ENCODE measurements around the gene SLC6A19.

The SLC6A19 gene

GRCh38 chr5:1251678-1252580 is 50.5 kb downstream of the SLC6A19 start:
- no peak overlapping the region for H3K4me3 ChIP-seq (ENCODE audit: low read depth, low read length)
- TF ChIP-seq CTCF (IDR thresholded peaks at IDR 0.05; ENCODE audit: low read depth, low read length) = no peak
- no peak for DNase-seq
- no peaks in the 10 kb centered on the region for H3K9me3 ChIP-seq
- H3K4me1 ChIP-seq = no peaks in the 10 kb centered on the region
- H3K36me3 ChIP-seq = no peaks in the 10 kb centered on the region
- peaks cover 24% of the 10 kb centered on the region for H3K27me3 ChIP-seq

GRCh38 chr5:1252681-1253080 is 51.3 kb downstream of the SLC6A19 start:
- H3K9me3 ChIP-seq = no peaks in the 10 kb centered on the region
- peaks cover 17% of the 10 kb centered on the region for H3K27me3 ChIP-seq
- no peak overlapping the region for H3K4me3 ChIP-seq (ENCODE audit: low read depth, low read length)
- no peaks in the 10 kb centered on the region for H3K4me1 ChIP-seq
- no peaks in the 10 kb centered on the region for H3K36me3 ChIP-seq
- DNase-seq = no peak
- TF ChIP-seq CTCF (IDR thresholded peaks at IDR 0.05; ENCODE audit: low read depth, low read length) = no peak

GRCh38 chr5:1253456-1254105 is 52.2 kb downstream of the SLC6A19 start:
- DNase-seq = no peak
- no peaks in the 10 kb centered on the region for H3K4me1 ChIP-seq
- TF ChIP-seq CTCF (IDR thresholded peaks at IDR 0.05; ENCODE audit: low read depth, low read length) = no peak
- H3K27me3 ChIP-seq = peaks cover 10% of the 10 kb centered on the region
- no peak overlapping the region for H3K4me3 ChIP-seq (ENCODE audit: low read depth, low read length)
- H3K9me3 ChIP-seq = no peaks in the 10 kb centered on the region
- H3K36me3 ChIP-seq = no peaks in the 10 kb centered on the region

- TF ChIP-seq CTCF (IDR thresholded peaks at IDR 0.05; ENCODE audit: low read depth, low read length) = no peak
- Histone ChIP-seq H3K4me3 (ENCODE audit: low read depth, low read length) (no peak overlapping the region), H3K9me3 (no peaks in the 10 kb centered on the region), H3K36me3 (no peaks in the 10 kb centered on the region), H3K27me3 (0 out of 2 replicates have a peak, but pooled peaks cover 7% of the 10 kb centered on the region), H3K4me1 (no peaks in the 10 kb centered on the region)
- no peak for DNase-seq
These were observed 52.8 kb downstream of the SLC6A19 start for GRCh38 chr5:1254196-1254595.

- Histone ChIP-seq H3K4me3 (ENCODE audit: low read depth, low read length) (no peak overlapping the region), H3K9me3 (no peaks in the 10 kb centered on the region), H3K27me3 (no peaks in the 10 kb centered on the region), H3K36me3 (no peaks in the 10 kb centered on the region), H3K4me1 (no peaks in the 10 kb centered on the region)
- no peak for DNase-seq
- no peak for TF ChIP-seq CTCF (IDR thresholded peaks at IDR 0.05; ENCODE audit: low read depth, low read length)
These were observed 53.7 kb downstream of the SLC6A19 start for GRCh38 chr5:1255081-1255561.

GRCh38 chr5:1256776-1257175 is 55.4 kb downstream of the SLC6A19 start:
- Histone ChIP-seq H3K9me3 (no peaks in the 10 kb centered on the region), H3K4me1 (no peaks in the 10 kb centered on the region), H3K27me3 (no peaks in the 10 kb centered on the region), H3K36me3 (no peaks in the 10 kb centered on the region), H3K4me3 (ENCODE audit: low read depth, low read length) (no peak overlapping the region)
- no peak for DNase-seq
- TF ChIP-seq CTCF (IDR thresholded peaks at IDR 0.05; ENCODE audit: low read depth, low read length) = no peak
